IPS-18c (cell line): ENCODE measurements around the gene FHOD1.

Experiments used
- H3K4me3 ChIP-seq: 2 replicates; pipeline ENCODE4 v1.7.0; 2013; ENCODE audit warnings: low read depth, mild to moderate bottlenecking, low read length, moderate library complexity; ENCODE audit not compliant: insufficient read depth
- H3K9me3 ChIP-seq: one replicate; pipeline ENCODE4 v1.6.1; 2013; ENCODE audit warnings: mild to moderate bottlenecking, low read length, moderate library complexity; ENCODE audit not compliant: control insufficient read depth, insufficient read depth

The FHOD1 gene

GRCh38 chr16:67243481-67243880 lies 3.8 kb downstream of the FHOD1 start:
- Histone ChIP-seq H3K4me3 (no peak overlapping the region), H3K9me3 (no peaks in the 10 kb centered on the region)

DNA sequence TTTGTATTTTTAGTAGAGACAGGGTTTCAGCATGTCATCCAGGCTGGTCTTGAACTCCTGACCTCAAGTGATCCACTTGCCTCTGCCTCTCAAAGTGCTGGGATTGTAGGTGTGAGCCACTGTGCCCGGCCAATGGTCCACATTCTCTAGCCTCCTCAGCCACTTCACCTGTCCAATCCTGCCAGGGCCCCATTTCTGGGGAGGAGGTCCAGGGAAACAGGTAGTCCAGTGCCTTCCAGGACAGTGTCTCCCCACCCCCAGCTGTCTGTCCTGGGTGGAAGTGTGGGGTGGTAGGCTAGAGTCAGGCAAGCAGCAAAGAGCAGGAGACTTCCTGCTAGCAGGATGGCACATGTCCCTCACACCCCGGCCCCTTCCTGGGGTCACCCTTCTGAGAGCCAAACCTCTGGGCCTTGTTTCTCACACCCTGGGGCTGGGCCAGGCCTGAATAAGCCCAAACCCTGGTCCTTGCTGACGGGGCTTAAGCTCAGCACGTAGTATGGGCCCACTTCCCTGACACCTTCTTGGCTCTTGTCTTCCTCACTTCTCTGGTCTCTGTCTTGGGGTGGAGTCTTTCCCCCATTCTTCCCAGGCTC lies 5.0 kb downstream of the FHOD1 start:
- no peak overlapping the region for H3K4me3 ChIP-seq

DNA sequence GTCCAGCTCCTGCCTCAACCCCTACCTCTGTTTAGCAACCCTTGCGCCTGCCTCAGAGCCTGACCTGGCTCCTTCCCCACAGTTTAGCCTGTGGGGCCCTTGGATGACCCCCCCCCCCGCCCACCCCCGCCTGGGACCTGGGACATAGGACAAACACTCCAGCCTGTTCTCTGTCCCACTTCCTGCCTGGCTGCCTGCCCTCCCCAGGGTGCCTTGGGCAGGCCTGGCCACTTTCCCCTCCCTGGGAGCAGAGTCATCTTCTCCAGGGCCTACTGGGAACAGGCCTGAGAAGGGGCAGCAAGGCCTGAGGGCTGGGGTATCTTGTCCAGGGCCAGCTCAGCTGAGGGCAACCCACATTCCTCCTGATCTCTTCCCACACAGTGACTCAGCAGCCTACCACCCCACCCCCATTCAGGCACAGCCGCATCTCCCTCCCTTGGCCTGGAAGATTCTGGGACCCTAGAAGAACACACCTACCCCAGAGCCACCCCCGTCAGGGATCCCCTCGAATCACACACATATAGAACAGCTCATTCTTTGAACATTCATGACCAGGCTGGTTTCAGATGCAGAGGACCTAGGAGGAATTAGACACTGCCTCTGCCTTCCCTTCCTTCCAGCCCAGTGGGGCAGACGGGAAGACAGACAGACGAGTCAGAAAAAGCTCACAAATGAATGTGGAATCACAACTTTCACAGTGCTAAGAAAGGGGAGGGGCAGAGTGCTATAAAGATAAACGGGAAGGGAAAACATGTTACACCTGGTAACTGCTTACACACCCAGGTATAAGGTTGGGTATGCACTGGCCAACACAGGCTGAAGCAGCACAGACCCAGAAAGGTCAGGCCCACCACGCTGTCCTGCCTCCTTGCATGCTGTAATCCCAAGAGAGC lies 6.0 kb downstream of the FHOD1 start:
- H3K4me3 ChIP-seq = no peak overlapping the region
- no peaks in the 10 kb centered on the region for H3K9me3 ChIP-seq

More for the DNA sequence above, 5.0 kb downstream of the FHOD1 start:
- H3K9me3 ChIP-seq = no peaks in the 10 kb centered on the region

GRCh38 chr16:67240506-67240905 lies 6.8 kb downstream of the FHOD1 start:
- no peak overlapping the region for H3K4me3 ChIP-seq

DNA sequence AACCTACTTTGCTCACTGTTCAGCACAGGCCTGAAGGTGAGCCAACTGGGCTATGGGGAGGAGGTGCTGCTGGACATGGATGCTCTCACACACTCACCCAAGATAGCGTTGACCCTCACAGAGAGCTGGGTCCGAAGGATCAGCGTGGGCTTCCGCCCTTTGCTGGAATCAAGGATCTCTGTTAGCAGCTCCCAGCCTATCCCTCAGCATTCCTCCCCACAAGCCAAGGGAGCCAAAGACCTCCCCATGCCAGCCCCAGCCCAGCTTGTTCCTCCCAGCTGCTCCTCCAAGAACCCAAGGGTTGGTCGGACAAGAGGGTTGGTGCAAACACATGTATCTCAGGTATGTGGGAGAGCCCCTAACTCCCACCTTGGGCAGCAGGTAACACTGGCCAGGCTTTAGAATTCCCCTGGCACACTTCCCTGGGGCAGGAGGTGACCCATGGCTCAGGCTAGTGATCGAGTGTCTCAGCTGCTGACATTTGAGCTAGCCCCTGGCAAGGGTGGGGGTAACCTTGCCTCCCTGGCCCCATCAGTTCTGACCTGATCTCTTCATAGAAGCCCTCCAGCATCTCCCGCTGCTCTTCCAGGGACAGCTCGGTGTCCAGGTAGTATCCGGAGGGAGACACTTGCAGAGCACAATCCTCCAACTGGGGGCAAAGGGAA lies 8.3 kb downstream of the FHOD1 start:
- no peak overlapping the region for H3K4me3 ChIP-seq
- no peaks in the 10 kb centered on the region for H3K9me3 ChIP-seq

More at GRCh38 chr16:67240506-67240905, 6.8 kb downstream of the FHOD1 start:
- H3K9me3 ChIP-seq = no peaks in the 10 kb centered on the region

- no peaks in the 10 kb centered on the region for H3K9me3 ChIP-seq
These were observed 9.1 kb downstream of the FHOD1 start for GRCh38 chr16:67238278-67238575.

DNA sequence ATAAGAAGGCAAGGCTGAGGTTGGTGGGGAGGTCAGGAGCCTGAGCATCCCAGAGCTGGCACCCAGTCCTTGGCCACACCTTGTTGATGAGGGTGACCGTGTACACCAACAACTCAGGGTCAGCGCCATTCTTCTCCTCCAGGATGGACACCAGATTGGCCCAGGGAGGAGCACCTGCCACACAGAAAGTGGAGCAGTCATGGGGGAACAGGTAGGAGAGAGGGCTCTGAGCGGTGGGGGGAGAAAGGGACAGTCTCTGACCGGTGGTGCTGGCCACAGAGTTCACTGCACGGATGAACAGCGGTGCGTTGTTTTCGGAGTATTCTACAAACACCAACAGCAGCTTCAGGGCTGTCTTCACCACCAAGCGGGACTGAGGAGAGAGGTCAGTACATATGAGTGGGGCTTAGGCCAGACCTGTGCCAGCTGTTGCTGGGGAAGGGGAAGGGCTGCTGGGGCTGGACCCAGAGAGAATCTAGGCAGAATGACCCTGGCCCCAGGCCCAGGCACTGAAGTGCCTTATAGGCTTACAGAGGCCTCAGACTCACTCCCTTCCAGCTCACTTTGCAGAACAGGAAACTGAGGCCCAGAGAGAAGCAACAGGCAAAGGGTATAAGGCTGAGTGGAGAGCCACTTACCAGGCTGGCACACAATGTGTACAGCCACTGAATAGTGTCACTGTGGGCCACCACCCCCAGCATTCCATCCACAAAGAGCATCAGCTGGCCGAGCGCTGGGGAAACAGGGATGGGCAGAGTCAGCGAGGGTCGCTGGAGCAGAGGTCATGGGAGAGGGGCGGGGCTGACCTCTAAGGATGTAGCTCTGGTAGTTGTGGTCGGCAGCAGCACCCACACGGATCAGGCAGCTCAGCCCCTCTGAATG lies 9.6 kb downstream of the FHOD1 start:
- H3K9me3 ChIP-seq = no peaks in the 10 kb centered on the region
- no peak overlapping the region for H3K4me3 ChIP-seq

More at GRCh38 chr16:67238278-67238575, 9.1 kb downstream of the FHOD1 start:
- H3K4me3 ChIP-seq = no peak overlapping the region

DNA sequence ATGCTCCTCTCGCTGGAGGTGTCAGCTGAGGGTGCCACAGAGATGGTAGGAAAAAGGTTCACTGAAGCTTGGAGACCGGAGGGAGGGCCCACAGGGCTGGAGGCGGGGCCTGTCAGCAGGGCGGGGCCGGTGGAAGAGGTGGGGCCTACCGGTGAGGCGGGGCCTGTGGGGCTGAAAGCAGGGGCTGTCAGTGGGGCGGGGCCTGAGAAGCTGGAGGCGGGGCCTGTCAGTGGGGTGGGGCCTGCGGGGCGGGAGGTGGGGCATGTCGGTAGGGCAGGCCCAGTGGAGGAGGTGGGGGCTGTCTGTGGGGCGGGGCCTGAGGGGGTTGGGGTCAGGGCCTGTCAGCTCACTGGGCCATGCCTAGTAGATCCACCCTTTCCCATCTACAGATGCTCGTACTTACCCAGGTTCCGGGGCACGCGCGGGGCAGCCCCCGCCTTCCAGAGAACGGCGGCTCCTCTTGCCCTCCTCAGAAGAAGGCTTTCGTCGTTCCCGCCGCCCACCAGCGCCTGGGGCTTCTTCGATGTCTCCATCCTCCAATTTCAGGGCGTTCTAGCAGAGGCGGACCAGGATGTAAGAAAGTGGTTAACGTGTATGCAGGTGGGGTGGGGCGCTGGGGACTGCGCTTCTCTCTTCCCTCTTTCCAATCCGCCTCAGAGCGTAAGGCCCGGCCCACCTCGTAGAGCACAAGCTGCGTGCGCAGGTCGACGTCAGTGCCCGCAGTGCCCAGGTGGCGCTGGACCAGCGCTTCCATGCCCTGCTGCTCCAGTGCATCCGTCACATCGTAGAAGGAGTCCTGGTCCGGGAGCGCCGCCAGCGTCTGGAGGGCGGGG lies 10.5 kb downstream of the FHOD1 start:
- Histone ChIP-seq H3K9me3 (no peaks in the 10 kb centered on the region), H3K4me3 (no peak overlapping the region; the same call in 1 of the 2 replicates)

GRCh38 chr16:67235816-67236562 lies 11.3 kb downstream of the FHOD1 start:
- Histone ChIP-seq H3K9me3 (peaks cover 2% of the 10 kb centered on the region), H3K4me3 (no peak overlapping the region; the same call in 1 of the 2 replicates)

- Histone ChIP-seq H3K4me3 (no peak overlapping the region), H3K9me3 (peaks cover 2% of the 10 kb centered on the region)
These were observed 13.1 kb downstream of the FHOD1 start for GRCh38 chr16:67234180-67234597.

- H3K4me3 ChIP-seq = no peak overlapping the region
- H3K9me3 ChIP-seq = peaks cover 2% of the 10 kb centered on the region
These were observed 13.7 kb downstream of the FHOD1 start for GRCh38 chr16:67233596-67233995.

DNA sequence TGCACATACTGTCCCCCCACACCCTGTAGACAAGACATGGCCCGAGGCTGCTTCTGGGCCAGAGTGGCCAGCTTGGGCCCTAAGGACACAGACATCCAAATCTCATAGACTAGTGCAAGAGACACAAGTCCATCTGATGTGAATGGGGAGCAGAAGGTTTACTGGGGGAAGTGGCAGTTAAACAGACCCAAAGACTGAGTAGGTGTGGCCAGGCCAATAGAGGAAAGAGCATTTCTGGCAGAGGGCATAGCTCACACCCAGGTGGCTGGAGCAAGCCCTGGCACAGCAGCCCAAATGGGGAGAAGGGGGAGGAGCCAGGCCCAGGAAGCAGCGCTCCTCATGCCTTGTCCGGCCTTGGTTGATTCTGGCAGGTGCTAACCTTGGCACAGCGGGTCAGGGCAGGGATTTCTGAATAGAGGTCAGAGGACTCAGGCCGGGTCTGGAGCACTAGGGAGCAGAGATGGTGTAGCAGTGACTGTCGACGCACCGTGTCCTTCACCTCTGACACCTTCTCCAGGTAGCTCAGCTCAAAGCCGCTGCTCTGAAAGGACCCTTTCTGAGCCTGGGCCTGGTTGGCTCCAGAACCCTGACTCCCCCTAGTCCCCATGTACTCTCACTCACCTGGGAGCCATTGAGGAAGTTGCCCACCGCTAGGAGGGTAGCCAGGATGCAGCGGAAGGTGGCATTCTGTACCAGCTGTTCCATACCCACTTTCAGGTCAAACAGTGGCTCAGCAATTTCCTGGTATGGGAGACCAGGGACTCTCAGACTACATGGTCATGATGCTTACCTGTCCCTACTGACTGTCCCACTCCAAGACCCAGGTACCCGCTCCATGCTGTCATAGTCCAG lies 16.2 kb downstream of the FHOD1 start:
- Histone ChIP-seq H3K4me3 (no peak overlapping the region), H3K9me3 (peaks cover 2% of the 10 kb centered on the region)

GRCh38 chr16:67229906-67230808 lies 17.1 kb downstream of the FHOD1 start:
- Histone ChIP-seq H3K4me3 (no peak overlapping the region), H3K9me3 (peaks cover 2% of the 10 kb centered on the region)

DNA sequence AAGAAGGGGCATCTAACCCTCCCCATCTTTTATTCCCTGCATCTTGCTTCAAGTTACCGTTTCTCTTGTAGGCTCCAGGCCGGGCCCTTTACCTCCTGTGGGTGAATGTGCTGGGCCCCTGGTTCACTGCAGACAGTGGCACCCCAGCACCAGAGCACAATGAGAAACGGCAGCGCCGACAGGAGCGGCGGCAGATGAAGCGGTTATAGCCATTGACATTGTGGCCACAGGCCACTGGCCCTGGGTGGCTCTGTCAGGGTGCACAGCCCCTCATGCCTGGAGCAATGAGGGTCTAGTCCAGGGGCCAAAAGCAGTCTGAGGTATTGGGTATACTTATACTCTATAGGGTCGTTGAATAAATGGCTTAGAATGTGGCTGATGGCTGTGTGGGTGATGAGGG lies 18.4 kb downstream of the FHOD1 start:
- no peak overlapping the region for H3K4me3 ChIP-seq
- peaks cover 2% of the 10 kb centered on the region for H3K9me3 ChIP-seq
